Parathyroid adenoma (tissue), 2 donors: ENCODE measurements around the gene ECSIT.

Experiments
- H2AFZ ChIP-seq: fragments of 300-600 bp; sonication (generic); one replicate; pipeline ENCODE4 v1.7.0; 2017; ENCODE audit warnings: antibody characterized with exemption, mild to moderate bottlenecking
- H3K27ac ChIP-seq: fragments of 300-600 bp; sonication (generic); one replicate; pipeline ENCODE4 v1.7.0; 2017
- H3K27me3 ChIP-seq: fragments of 300-600 bp; sonication (generic); one replicate; pipeline ENCODE4 v1.7.0; 2017; ENCODE audit warnings: low read length; ENCODE audit not compliant: control insufficient read depth, insufficient read depth
- H3K36me3 ChIP-seq: fragments of 300-600 bp; sonication (generic); one replicate; pipeline ENCODE4 v1.7.0; 2017; ENCODE audit warnings: low read length; ENCODE audit not compliant: control insufficient read depth, insufficient read depth
- H3K4me1 ChIP-seq: fragments of 300-600 bp; sonication (generic); one replicate; pipeline ENCODE4 v1.7.0; 2017; ENCODE audit warnings: control low read depth
- H3K4me2 ChIP-seq: fragments of 300-600 bp; sonication (generic); one replicate; pipeline ENCODE4 v1.7.0; 2017; ENCODE audit warnings: low read length
- H3K4me3 ChIP-seq: fragments of 300-600 bp; sonication (generic); one replicate; pipeline ENCODE4 v1.7.0; 2017; ENCODE audit warnings: low read depth, low read length
- H3K79me2 ChIP-seq: fragments of 300-600 bp; sonication (generic); one replicate; pipeline ENCODE4 v1.7.0; 2017; ENCODE audit warnings: control low read depth
- H3K9ac ChIP-seq: fragments of 300-600 bp; sonication (generic); one replicate; pipeline ENCODE4 v1.7.0; 2017; ENCODE audit warnings: mild to moderate bottlenecking
- H3K9me3 ChIP-seq: fragments of 300-600 bp; sonication (generic); one replicate; pipeline ENCODE4 v1.7.0; 2017; ENCODE audit warnings: low read length; ENCODE audit not compliant: control insufficient read depth
- CTCF ChIP-seq: fragments of 300-600 bp; sonication (generic); IDR thresholded peaks from one replicate; pipeline ENCODE4 v1.7.0; 2017; ENCODE audit warnings: antibody characterized with exemption, mild to moderate bottlenecking
- donor health status: primary hyperparathyroidism.

ECSIT gene

GRCh38 chr19:11496391-11497163, 32.4 kb downstream of the ECSIT start:
- Histone ChIP-seq H2AFZ (no peak overlapping the region), H3K9me3 (no peaks in the 10 kb centered on the region), H3K4me3 (no peak overlapping the region), H3K36me3 (no peaks in the 10 kb centered on the region), H3K79me2 (no peaks in the 10 kb centered on the region), H3K4me1 (no peaks in the 10 kb centered on the region), H3K27ac (no peak overlapping the region), H3K4me2 (no peak overlapping the region), H3K9ac (no peak overlapping the region), H3K27me3 (no peaks in the 10 kb centered on the region)
- TF ChIP-seq CTCF = peak; percentile 60

DNA sequence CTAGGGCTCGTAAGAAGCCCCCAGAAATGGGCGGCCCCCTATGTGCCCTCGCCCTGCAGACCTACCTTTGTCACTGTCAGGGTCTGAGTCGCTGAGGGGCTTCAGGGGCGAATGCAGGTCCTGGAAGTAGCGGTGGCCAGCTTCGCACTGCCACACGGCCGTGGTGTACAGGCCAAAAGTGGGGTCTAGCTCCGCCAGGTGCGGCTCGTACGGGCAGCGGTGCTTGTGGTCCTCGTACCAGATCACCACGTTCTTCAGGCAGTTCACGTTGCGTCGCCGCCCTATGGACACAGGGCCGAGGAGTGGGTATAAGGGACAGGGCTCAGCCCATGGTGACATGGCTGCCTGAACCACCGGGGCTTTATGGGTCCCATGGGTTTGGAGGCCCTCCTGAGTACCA, 33.0 kb downstream of the ECSIT start:
- Histone ChIP-seq H3K79me2 (no peaks in the 10 kb centered on the region), H3K4me1 (no peaks in the 10 kb centered on the region), H3K36me3 (no peaks in the 10 kb centered on the region), H3K4me2 (no peak overlapping the region), H3K27me3 (no peaks in the 10 kb centered on the region), H3K9me3 (no peaks in the 10 kb centered on the region), H3K27ac (no peak overlapping the region), H2AFZ (no peak overlapping the region), H3K4me3 (no peak overlapping the region), H3K9ac (no peak overlapping the region)
- TF ChIP-seq CTCF = no peak

- Histone ChIP-seq H3K4me3 (no peak overlapping the region), H3K36me3 (no peaks in the 10 kb centered on the region), H3K27ac (no peak overlapping the region), H3K4me1 (no peaks in the 10 kb centered on the region), H3K79me2 (no peaks in the 10 kb centered on the region), H3K4me2 (no peak overlapping the region), H2AFZ (no peak overlapping the region), H3K9ac (no peak overlapping the region), H3K9me3 (no peaks in the 10 kb centered on the region), H3K27me3 (no peaks in the 10 kb centered on the region)
- TF ChIP-seq CTCF = no peak
Observed at GRCh38 chr19:11495481-11495880, 33.5 kb downstream of the ECSIT start.

GRCh38 chr19:11494634-11495285, 34.2 kb downstream of the ECSIT start:
- Histone ChIP-seq H3K27ac (no peak overlapping the region), H3K4me1 (no peaks in the 10 kb centered on the region), H3K9ac (no peak overlapping the region), H3K4me3 (no peak overlapping the region), H3K9me3 (no peaks in the 10 kb centered on the region), H3K27me3 (no peaks in the 10 kb centered on the region), H2AFZ (no peak overlapping the region), H3K4me2 (no peak overlapping the region), H3K79me2 (no peaks in the 10 kb centered on the region), H3K36me3 (no peaks in the 10 kb centered on the region)
- no peak for TF ChIP-seq CTCF
